ENCODE measurements around the gene CISD1. TPM values are rescaled to one million over a fixed set of nuclear protein-coding genes. Genes with fewer than 3 reads are reported as not detected.

The CISD1 gene
- total and polyA plus RNA-seq, 2 of the 4 experiments (the other 2 are of a cell fraction): 28.2 to 34.6 TPM

- TSS peak; percentile 35 for BruUV-seq (replicated peaks)
- Histone ChIP-seq H4K20me1 (ENCODE audit: insufficient read depth, low read length) (no peaks in the 10 kb centered on the region; the same call in 1 of the 2 replicates), H3K56ac (ENCODE audit: extremely low read depth, insufficient read depth, low read length) (peak overlapping the region; percentile 64; the same call in 1 of the 2 replicates), H2BK20ac (ENCODE audit: low read depth, low read length) (no peak overlapping the region), H2AK5ac (ENCODE audit: low read depth, low read length) (no peak overlapping the region), H3K9ac (ENCODE audit: low read depth, low read length) (peak overlapping the region; percentile 55), H3K4me3 (ENCODE audit: insufficient read depth, low read depth, low read length) (peak overlapping the region; percentile 64), H4K5ac (ENCODE audit: low read depth, low read length) (no peak overlapping the region; the same call in 1 of the 2 replicates), H3K14ac (replicated peaks; ENCODE audit: low read depth, low read length) (peak overlapping the region; percentile 59), H2BK120ac (ENCODE audit: low read depth, low read length) (peak overlapping the region; percentile 64; the same call in 1 of the 2 replicates), H3K18ac (ENCODE audit: low read depth, low read length) (no peak overlapping the region; the same call in 1 of the 2 replicates), H3K27ac (ENCODE audit: insufficient read depth, low read length) (peak overlapping the region; percentile 57), H4K8ac (ENCODE audit: low read depth in 2 of 2, low read length in 2 of 2) (no peak overlapping the region), H3K9me3 (ENCODE audit: control insufficient read depth, insufficient read depth, low read length) (no peaks in the 10 kb centered on the region), H3K4me1 (ENCODE audit: control insufficient read depth, insufficient read depth, low read length) (peaks cover 2% of the 10 kb centered on the region; the same call in 1 of the 2 replicates), H3K9me1 (ENCODE audit: insufficient read depth, low read length) (0 out of 2 replicates have a peak, but pooled peaks cover 3% of the 10 kb centered on the region), H2AFZ (replicated peaks; ENCODE audit: low read length, poor library complexity) (peak overlapping the region; percentile 93), H3K23ac (ENCODE audit: low read depth, low read length) (peak overlapping the region; percentile 94), H3K4ac (ENCODE audit: low read depth, low read length) (peak overlapping the region; percentile 74; the same call in 1 of the 2 replicates), H2AK9ac (replicated peaks; ENCODE audit: low read depth, low read length, poor library complexity) (no peak overlapping the region), H2BK15ac (ENCODE audit: low read depth, low read length) (no peak overlapping the region), H3K4me2 (ENCODE audit: low read depth, low read length) (peak overlapping the region; percentile 94), H3K36me3 (ENCODE audit: control insufficient read depth, insufficient read depth, low read length) (no peaks in the 10 kb centered on the region), H2BK5ac (ENCODE audit: low read depth, low read length, poor library complexity, severe bottlenecking) (peak overlapping the region; percentile 61), H4K91ac (ENCODE audit: insufficient read depth, low read depth, low read length) (no peak overlapping the region), H3K27me3 (ENCODE audit: control insufficient read depth, insufficient read depth, low read length) (no peaks in the 10 kb centered on the region), H3K79me1 (ENCODE audit: low read depth in 1 of 2, low read length in 2 of 2) (peaks cover 3 to 29% of the 10 kb centered on the region in 2 experiments; a peak in 3 of 4 replicates)
- ATAC-seq (ENCODE audit: low read depth): no peak
- in situ Hi-C loops (cut with MboI; ENCODE audit: low sequenced_read_pairs): no loop called here
- no peak for TF ChIP-seq MXI1 (IDR thresholded peaks at IDR 0.05; ENCODE audit: borderline replicate concordance, low read depth, low read length)
- TF ChIP-seq MAFK (IDR thresholded peaks at IDR 0.05; ENCODE audit: low read depth, low read length): no peak
- TF ChIP-seq CTCF (conservative IDR thresholded peaks at IDR 0.05; ENCODE audit: low read depth, low read length): no peak
- no peak for TF ChIP-seq BHLHE40 (IDR thresholded peaks at IDR 0.05; ENCODE audit: low read depth, low read length)
- TF ChIP-seq ELK1 (IDR thresholded peaks at IDR 0.05; ENCODE audit: borderline replicate concordance, low read depth, low read length): no peak
- TF ChIP-seq USF2 (IDR thresholded peaks at IDR 0.05; ENCODE audit: low read depth, low read length): no peak
- no peak for TF ChIP-seq MAZ (IDR thresholded peaks at IDR 0.05; ENCODE audit: borderline replicate concordance, low read depth, low read length)
- TF ChIP-seq POLR2A (IDR thresholded peaks at IDR 0.05; ENCODE audit: low read depth, low read length): no peak
- no peak for TF ChIP-seq FOS (IDR thresholded peaks at IDR 0.05; ENCODE audit: low read depth, low read length)
- no peak for TF ChIP-seq CEBPB (IDR thresholded peaks at IDR 0.05; ENCODE audit: low read depth, low read length)
- TF ChIP-seq CHD1 (IDR thresholded peaks at IDR 0.05; ENCODE audit: low read depth, low read length): no peak
- WGBS, 2 experiments (ENCODE audit: extremely low coverage in 2 of 2, insufficient read length in 1 of 2): 0% methylated on average over 3 of the region's 12 CpGs; no CpG with 5 or more reads in 1 of the 2 experiments
- intact Hi-C loops (cut with micrococcal nuclease): loop anchor here (2.0 kb wide), 1 partner anchor 91 kb away; no protein-coding TSS in a partner anchor
- POLR2A ChIA-PET (ENCODE audit: unreplicated experiment): no interaction called here
- dilution Hi-C loops (cut with HindIII; ENCODE audit: low sequenced_read_pairs, unreplicated experiment): no loop called here
- no peak for DNase-seq
- CTCF ChIA-PET: no interaction called here
Measured at GRCh38 chr10:58269782-58270290, 874 bp downstream of the CISD1 start.
